ENCODE measurements around the gene HIF1A.
"Not testable (repeated sequence)": the region's sequence is repeated elsewhere in the genome, so short reads cannot be mapped to it uniquely, and the experiment has no call there.

- TF ChIP-seq CTCF, POLR2A (IDR thresholded peaks at IDR 0.05): not testable (repeated sequence)
These were observed 12.5 kb downstream of the HIF1A start for GRCh38 chr14:61707774-61708173.
